Measurements from ENCODE around the gene ITGB1.

DNA sequence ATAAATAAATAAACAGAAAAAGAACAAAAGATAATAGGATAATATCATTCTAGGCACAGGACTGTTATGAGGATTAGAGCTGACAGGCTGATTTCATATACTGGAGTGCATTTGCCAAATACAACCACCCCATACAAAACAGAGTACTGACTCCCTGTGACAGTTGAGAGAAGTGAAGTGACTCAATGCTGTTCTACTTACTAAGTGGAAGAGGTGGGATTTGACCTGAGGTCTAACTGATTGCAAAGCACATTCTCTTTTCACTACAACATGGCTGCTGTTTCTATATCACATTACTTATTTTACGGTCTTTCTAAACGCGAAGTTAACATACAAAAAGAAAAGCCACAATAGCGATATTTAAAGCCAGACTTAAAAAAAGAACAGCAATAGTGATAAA is 51.4 kb downstream of the ITGB1 start:
- no peak for TF ChIP-seq EZH2 (IDR thresholded peaks at IDR 0.05; ENCODE audit: borderline replicate concordance, control insufficient read depth, low read depth, low read length)
- TF ChIP-seq, protein P1, sequence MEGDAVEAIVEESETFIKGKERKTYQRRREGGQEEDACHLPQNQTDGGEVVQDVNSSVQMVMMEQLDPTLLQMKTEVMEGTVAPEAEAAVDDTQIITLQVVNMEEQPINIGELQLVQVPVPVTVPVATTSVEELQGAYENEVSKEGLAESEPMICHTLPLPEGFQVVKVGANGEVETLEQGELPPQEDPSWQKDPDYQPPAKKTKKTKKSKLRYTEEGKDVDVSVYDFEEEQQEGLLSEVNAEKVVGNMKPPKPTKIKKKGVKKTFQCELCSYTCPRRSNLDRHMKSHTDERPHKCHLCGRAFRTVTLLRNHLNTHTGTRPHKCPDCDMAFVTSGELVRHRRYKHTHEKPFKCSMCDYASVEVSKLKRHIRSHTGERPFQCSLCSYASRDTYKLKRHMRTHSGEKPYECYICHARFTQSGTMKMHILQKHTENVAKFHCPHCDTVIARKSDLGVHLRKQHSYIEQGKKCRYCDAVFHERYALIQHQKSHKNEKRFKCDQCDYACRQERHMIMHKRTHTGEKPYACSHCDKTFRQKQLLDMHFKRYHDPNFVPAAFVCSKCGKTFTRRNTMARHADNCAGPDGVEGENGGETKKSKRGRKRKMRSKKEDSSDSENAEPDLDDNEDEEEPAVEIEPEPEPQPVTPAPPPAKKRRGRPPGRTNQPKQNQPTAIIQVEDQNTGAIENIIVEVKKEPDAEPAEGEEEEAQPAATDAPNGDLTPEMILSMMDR (IDR thresholded peaks at IDR 0.05 in 2 of 3, conservative IDR thresholded peaks at IDR 0.05 in 1 of 3; ENCODE audit: control insufficient read depth in 2 of 3, extremely low read depth in 1 of 3, insufficient read depth in 1 of 3, low read depth in 3 of 3, low read length in 3 of 3): no peak
- no peak for TF ChIP-seq MAX (IDR thresholded peaks at IDR 0.05; ENCODE audit: low read depth, low read length)
- no peak for TF ChIP-seq SUZ12 (IDR thresholded peaks at IDR 0.05; ENCODE audit: unreplicated experiment)
- no peak for TF ChIP-seq HDAC2 (IDR thresholded peaks at IDR 0.05)
- no peak for TF ChIP-seq EP300 (IDR thresholded peaks at IDR 0.05; ENCODE audit: borderline replicate concordance in 1 of 2, control insufficient read depth in 1 of 2, low read depth in 2 of 2, low read length in 2 of 2)
- no peak for TF ChIP-seq SIN3A (IDR thresholded peaks at IDR 0.05; ENCODE audit: low read depth, low read length)
- TF ChIP-seq SREBF2 (IDR thresholded peaks at IDR 0.05; ENCODE audit: low read length): no peak
- TF ChIP-seq NR2C2 (IDR thresholded peaks at IDR 0.05; ENCODE audit: borderline replicate concordance, control insufficient read depth, insufficient read length, low read depth): no peak
- no peak for TF ChIP-seq REST (IDR thresholded peaks at IDR 0.05; ENCODE audit: low read depth, low read length)
- TF ChIP-seq ZBTB33 (IDR thresholded peaks at IDR 0.05): no peak
- TF ChIP-seq POLR2A (IDR thresholded peaks at IDR 0.05; ENCODE audit: low read depth, low read length): no peak
- TF ChIP-seq POLR2AphosphoS5 (IDR thresholded peaks at IDR 0.05; ENCODE audit: low read length): no peak
